Measurements from ENCODE around the gene ATG12. TPM values are rescaled to one million over a fixed set of nuclear protein-coding genes. Genes with fewer than 3 reads are reported as not detected.
A peak's percentile ranks its signal among the peaks of the same experiment; 100 is the strongest.

ATG12 gene
- total and polyA plus RNA-seq, 4 donors: 14.8 to 43.1 (median 24.1) TPM

DNA sequence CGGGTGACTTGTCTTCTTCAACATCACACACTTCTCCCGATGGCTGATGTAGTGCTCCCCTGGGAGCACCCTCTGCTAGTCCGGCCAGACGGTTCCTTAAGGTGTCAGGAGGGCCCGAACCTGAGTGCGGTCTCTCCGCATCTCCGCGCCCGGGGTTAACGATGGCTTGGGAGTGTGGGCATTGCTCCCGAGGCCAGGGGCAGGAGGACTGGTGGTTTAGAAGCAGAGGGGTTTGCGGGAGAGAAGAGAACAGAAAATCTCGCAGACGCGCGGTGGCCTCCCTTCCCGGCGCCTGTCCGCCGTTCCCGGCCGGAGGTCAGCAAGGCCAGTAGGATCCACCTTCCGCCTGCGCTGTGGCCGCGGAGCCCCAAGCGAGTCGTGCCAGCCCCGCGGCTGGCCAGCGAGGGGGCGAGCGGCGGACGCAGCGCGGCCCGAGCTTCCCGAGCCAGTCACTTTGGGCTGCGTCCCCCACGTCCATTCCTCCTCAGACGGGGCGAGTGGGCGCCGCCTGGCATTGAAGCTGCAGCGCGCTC lies 25.6 kb downstream of the ATG12 start:
- TF ChIP-seq JUND (IDR thresholded peaks at IDR 0.05): no peak
- peaks cover 0 to 27% (median 14%) of the 10 kb centered on the region in 4 donors for H3K4me1 ChIP-seq (ENCODE audit: control insufficient read depth in 4 of 4, insufficient read depth in 4 of 4, low read length in 3 of 4)
- WGBS: 2% methylated on average over 48 of the region's 48 CpGs
- peak overlapping the region; percentile 96 to 99 for H3K9ac ChIP-seq (ENCODE audit: low read depth in 1 of 2, low read length in 2 of 2)
- H3K9me3 ChIP-seq (ENCODE audit: control insufficient read depth in 4 of 4, low read length in 3 of 4): no peaks in the 10 kb centered on the region
- peaks cover 2 to 15% (median 7%) of the 10 kb centered on the region in 4 donors for H3K36me3 ChIP-seq (ENCODE audit: control insufficient read depth in 4 of 4, insufficient read depth in 3 of 4, low read depth in 1 of 4, low read length in 3 of 4)
- H3K4me3 ChIP-seq (ENCODE audit: low read depth in 1 of 3, low read length in 3 of 3): peak overlapping the region; percentile 70 to 95 (median 78)
- no peak for DNase-seq (ENCODE audit: low spot score)
- peak overlapping the region; percentile 95 to 98 for H3K27ac ChIP-seq (ENCODE audit: low read depth in 1 of 2, low read length in 2 of 2)
- H3K27me3 ChIP-seq (ENCODE audit: control insufficient read depth in 4 of 4, insufficient read depth in 4 of 4, low read length in 3 of 4): no peaks in the 10 kb centered on the region

DNA sequence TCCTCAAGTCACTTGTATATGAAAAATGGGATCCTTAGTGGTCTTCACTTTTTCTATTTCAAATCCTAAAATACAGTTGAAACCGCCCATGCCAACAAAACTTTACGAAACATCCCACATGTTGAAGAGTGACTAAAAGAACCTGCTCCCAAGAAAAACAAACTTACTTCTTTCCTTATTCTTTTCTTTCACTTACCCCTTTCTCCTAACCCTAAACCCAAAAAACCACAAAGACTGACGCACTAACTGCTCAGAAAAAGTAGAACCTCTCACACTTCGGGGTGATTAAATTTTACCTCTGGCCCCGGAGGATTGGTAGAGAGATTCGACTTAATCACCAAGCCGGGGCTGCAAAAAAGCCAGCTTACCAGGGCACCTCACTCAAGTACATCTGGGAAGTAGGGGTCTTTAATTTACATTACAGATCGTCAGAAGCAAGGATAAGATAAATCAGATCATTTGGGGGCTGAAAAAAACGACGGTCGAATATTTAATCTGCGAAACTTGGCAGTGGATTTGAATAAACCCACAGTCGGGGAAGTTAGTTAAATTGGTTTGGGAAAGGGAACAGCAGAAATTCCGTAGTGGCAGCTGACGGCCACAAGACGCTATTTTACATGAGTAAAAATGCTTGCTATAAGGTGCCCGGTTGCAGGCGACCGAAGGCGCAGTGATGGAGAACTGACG lies 26.2 kb downstream of the ATG12 start:
- H3K4me3 ChIP-seq (ENCODE audit: low read depth in 1 of 3, low read length in 3 of 3): peak overlapping the region; percentile 70 to 95 (median 78)

More for the DNA sequence above, 26.2 kb downstream of the ATG12 start:
- WGBS: 12% methylated on average over 21 of the region's 21 CpGs
- H3K27me3 ChIP-seq (ENCODE audit: control insufficient read depth in 4 of 4, insufficient read depth in 4 of 4, low read length in 3 of 4): no peaks in the 10 kb centered on the region
- peak overlapping the region; percentile 96 to 99 for H3K9ac ChIP-seq (ENCODE audit: low read depth in 1 of 2, low read length in 2 of 2)
- TF ChIP-seq RAD21 (IDR thresholded peaks at IDR 0.05): no peak
- TF ChIP-seq, protein P1, sequence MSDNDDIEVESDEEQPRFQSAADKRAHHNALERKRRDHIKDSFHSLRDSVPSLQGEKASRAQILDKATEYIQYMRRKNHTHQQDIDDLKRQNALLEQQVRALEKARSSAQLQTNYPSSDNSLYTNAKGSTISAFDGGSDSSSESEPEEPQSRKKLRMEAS (IDR thresholded peaks at IDR 0.05): no peak
- TF ChIP-seq HNF4G (IDR thresholded peaks at IDR 0.05): no peak
- no peak for TF ChIP-seq SP1 (IDR thresholded peaks at IDR 0.05)
- no peak for TF ChIP-seq HNF4A (conservative IDR thresholded peaks at IDR 0.05)
- no peak for TF ChIP-seq REST (IDR thresholded peaks at IDR 0.05)
- peak; percentile 10 for TF ChIP-seq CTCF (IDR thresholded peaks at IDR 0.05; ENCODE audit: low read depth, low read length, missing input control)
- no peak for TF ChIP-seq NR2F2 (IDR thresholded peaks at IDR 0.05)
- H3K4me1 ChIP-seq (ENCODE audit: control insufficient read depth in 4 of 4, insufficient read depth in 4 of 4, low read length in 3 of 4): peaks cover under 1 to 33% (median 14%) of the 10 kb centered on the region in 4 donors
- H3K9me3 ChIP-seq (ENCODE audit: control insufficient read depth in 4 of 4, low read length in 3 of 4): no peaks in the 10 kb centered on the region
- peaks cover 2 to 19% (median 8%) of the 10 kb centered on the region in 4 donors for H3K36me3 ChIP-seq (ENCODE audit: control insufficient read depth in 4 of 4, insufficient read depth in 3 of 4, low read depth in 1 of 4, low read length in 3 of 4)
- peak overlapping the region; percentile 95 to 98 for H3K27ac ChIP-seq (ENCODE audit: low read depth in 1 of 2, low read length in 2 of 2)
- no peak for DNase-seq (ENCODE audit: low spot score)

Data from liver (tissue), 9 donors.